Measurements from ENCODE around the gene NUMBL.

DNA sequence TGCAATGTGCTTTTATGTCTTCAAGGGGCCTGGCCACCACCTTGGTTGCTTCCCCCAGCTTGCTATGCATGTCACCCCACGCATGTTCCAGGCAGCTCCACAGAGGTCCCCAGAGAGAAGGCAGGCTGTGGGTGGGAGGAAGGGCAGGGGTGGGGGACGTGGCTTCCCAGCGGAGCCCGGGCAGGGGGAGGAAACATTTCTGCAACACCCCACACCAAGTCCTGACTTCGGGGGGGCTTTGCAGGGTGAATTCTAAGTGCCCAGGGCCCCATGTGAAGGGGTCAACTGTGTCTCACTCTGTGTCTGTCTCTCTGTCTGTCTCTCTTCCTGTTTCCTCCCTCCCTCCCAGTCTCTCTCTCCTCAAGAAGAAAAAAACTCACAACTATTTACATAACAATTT lies 49.7 kb downstream of the NUMBL start:
- TF ChIP-seq, protein P1, sequence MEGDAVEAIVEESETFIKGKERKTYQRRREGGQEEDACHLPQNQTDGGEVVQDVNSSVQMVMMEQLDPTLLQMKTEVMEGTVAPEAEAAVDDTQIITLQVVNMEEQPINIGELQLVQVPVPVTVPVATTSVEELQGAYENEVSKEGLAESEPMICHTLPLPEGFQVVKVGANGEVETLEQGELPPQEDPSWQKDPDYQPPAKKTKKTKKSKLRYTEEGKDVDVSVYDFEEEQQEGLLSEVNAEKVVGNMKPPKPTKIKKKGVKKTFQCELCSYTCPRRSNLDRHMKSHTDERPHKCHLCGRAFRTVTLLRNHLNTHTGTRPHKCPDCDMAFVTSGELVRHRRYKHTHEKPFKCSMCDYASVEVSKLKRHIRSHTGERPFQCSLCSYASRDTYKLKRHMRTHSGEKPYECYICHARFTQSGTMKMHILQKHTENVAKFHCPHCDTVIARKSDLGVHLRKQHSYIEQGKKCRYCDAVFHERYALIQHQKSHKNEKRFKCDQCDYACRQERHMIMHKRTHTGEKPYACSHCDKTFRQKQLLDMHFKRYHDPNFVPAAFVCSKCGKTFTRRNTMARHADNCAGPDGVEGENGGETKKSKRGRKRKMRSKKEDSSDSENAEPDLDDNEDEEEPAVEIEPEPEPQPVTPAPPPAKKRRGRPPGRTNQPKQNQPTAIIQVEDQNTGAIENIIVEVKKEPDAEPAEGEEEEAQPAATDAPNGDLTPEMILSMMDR (conservative IDR thresholded peaks at IDR 0.05; ENCODE audit: low read depth, low read length): no peak
- TF ChIP-seq EZH2 (IDR thresholded peaks at IDR 0.05; ENCODE audit: borderline replicate concordance, low read depth, low read length, poor library complexity, severe bottlenecking): no peak
